Stimulated activated CD8-positive, alpha-beta memory T cell treated with anti-CD3 and anti-CD28 coated beads, Interleukin-7, amount 100 ng/mL, for 48 hours (primary cell): ENCODE data around the gene ABCA4.
"Not testable (repeated sequence)": the region's sequence is repeated elsewhere in the genome, so short reads cannot be mapped to it uniquely, and the experiment has no call there.

Experiments
- DNase-seq, 2 donors: peaks; one replicate each; pipeline ENCODE4 v3.0.0-alpha.2; 2020; ENCODE audit warnings: low read depth in 1 of 2; ENCODE audit errors: extremely low read depth in 1 of 2

ABCA4 gene

DNA sequence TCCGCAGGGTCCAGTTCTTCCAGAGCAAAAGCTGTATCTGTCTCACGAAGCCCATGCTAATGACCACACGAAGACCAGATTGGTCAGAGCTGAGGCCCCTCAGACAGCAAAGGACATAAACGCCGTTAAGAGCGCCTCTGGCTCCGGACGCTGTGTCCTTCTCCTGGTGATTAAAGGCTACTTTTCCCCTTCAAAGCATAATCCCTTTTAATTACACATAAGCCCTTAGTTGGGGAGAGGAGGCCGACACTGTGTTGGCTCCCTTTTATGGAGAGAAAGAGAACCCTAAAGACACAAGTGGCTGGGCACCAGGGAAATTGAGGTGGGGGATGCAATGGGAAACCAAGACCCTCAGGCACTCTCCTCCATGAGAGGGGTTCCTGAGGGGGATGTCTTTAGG, at the start of gene ABCA4:
TSS of gene ABCA4 (minus strand) at position 158 of the 400 bp plus-strand sequence. CDS start at position 55, 103 bp downstream.
- DNase-seq, result no peak

DNA sequence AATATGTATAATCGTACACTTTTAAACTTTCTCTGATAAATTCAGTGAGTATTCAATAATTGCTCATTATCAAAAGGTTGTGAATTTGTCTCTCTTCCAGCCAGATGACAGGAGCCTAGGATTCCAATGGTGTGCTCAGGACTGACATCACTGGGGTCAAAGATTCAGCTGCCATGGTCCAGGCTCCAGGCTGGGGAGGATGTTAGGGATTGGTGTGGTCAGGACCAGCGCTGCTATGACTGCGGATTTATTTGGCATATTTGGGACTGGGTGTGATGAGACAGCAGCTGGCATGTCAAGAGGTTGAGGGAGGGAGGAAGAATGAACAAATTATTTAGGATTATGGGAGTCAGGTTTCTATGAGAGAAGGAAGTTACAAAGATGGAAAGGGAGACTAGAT, 48.2 kb upstream of the ABCA4 start:
- no peak for DNase-seq

DNA sequence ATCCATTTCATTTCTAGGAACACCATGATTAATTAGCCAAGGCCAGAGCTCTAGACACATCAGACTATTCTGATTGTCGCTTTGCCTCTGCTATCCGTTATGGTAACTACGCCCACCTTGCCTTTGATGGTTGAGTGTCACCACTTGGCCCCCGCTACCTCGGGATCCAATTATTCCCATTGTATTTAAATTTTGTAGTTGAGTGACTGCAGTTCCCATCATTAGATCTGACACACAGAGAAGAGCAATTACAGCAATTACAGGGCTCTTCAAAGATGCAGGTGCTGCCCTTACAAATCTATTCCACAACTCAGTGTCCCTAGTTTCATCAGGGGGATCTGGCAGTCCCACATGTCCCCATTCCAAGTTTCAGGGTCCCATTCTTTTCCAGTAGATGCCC, 44.9 kb upstream of the ABCA4 start:
- no peak for DNase-seq

DNA sequence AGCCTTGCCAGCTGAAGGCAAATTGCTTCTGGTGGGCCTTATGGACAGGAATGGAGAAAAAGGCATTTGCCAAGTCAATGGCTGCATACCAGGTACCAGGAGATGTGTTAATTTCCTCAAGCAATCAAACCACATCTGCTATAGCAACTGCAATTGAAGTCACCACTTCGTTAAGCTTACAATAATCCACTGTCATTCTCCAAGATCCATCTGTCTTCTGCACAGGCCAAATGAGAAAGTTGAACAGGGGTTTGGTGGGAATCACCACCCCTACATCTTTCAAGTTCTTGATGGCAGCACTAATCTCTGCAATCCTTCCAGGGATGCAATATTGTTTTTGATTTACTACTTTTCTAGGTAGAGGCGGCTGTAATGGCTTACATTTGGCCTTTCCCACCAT, 43.9 kb upstream of the ABCA4 start:
- not testable (repeated sequence) for DNase-seq

DNA sequence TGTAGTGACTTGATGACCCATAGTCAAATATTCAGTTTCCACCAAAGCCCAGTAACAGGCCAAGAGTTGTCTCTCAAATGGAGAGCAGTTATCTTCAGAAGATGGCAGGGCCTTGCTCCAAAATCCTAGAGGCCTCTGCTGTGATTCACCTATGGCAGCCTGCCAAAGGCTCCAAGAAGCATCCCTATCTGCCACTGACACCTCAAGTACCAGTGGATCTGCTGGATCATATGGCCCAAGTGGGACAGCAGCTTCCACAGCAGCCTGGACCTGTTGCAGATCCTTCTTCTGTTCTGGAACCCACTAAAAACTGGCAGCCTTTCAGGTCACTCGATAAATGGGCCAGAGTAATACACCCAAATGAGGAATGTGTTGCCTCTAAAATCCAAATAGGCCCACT, 43.2 kb upstream of the ABCA4 start:
- not testable (repeated sequence) for DNase-seq

- DNase-seq, result not testable (repeated sequence)
These were observed 42.3 kb upstream of the ABCA4 start for GRCh38 chr1:94163249-94163648.

- DNase-seq, result no peak
These were observed 39.9 kb upstream of the ABCA4 start for GRCh38 chr1:94160811-94161210.

GRCh38 chr1:94156096-94156625, 35.2 kb upstream of the ABCA4 start:
- DNase-seq, result no peak

DNA sequence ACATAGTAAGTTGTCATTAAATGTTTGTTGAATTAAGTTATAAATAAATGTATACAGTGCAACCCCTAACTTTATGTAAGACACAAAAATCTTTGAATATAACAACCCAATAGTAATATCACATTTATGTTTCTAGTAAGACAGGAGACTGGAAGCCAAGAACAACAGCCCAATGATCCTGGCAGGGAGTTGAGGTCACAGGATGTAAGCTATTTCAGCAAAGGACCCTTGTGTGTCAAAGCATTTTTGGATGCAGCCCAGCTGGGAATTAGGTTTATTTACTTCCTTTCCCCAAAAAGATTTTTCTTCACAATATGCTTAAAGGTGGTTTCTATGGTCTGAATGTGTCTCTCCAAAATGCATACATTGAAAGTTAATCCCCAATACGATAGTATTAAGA, 34.0 kb upstream of the ABCA4 start:
- DNase-seq, result no peak

GRCh38 chr1:94153133-94153532, 32.2 kb upstream of the ABCA4 start:
- DNase-seq, result no peak

GRCh38 chr1:94149166-94149565, 28.2 kb upstream of the ABCA4 start:
- not testable (repeated sequence) for DNase-seq

DNA sequence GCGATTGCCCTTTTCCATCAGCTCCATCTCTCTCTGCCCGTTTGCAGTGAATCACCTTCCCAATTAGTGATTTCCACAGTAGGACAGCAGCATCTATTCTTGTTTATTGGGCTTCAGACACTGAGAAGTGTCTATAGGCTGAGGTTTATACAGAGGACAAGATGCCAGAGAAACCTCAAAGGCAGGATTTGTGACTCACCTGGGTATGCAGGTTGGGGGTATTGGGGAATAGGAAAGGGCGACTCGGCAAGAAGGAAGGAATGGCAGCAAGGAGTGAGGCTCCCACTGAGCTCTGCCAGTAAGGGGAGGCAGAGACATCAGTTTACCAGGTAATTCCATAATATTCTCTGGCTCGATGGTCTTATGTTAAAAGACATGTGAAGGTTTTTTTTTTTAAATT, 25.3 kb upstream of the ABCA4 start:
- no peak for DNase-seq

DNA sequence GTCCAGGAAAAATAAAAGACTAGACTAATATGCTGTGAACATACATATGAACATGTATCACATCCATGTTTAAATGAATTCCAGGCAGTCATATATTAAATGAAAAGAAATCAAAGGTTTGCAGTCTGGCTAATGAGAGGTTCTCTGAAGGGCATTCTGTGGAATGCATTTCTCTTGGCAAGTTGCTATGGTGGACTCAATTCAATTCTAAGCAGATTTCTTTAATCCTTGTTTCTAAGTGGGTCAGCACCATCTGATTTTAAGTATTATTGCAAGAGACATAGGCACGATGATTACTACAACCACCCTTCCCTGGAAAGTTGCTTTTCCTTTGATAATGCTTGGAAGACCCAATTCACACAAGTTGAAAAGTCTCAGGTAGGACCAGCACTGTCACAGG, 23.9 kb upstream of the ABCA4 start:
- no peak for DNase-seq

GRCh38 chr1:94143809-94144176, 22.8 kb upstream of the ABCA4 start:
- DNase-seq, result no peak

- no peak for DNase-seq
These were observed 22.3 kb upstream of the ABCA4 start for GRCh38 chr1:94143173-94143808.

GRCh38 chr1:94142583-94142982, 21.6 kb upstream of the ABCA4 start:
- no peak for DNase-seq

GRCh38 chr1:94142022-94142421, 21.1 kb upstream of the ABCA4 start:
- DNase-seq, result no peak

DNA sequence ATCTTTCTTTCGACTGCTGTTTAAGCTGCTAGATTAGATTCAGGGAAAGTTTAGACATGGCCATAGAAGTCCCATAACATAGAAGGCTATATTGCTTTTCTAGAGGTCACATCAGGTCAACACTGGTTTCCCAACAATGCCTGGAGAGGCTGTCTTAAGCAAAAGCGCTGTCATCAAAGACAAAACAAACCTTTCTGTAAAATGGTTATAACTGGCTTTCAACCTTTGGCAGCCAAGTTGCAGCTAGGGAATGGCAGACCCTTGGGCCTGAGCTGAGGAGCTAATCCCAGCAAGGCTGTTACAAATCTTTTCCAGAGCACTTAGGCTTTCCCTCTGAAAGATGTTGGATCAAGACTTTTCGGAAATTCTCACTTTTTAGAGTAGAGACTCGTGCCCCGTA, 11.2 kb upstream of the ABCA4 start:
- no peak for DNase-seq

GRCh38 chr1:94130851-94131595, 10.1 kb upstream of the ABCA4 start:
- DNase-seq, result no peak

GRCh38 chr1:94126651-94127050, 5.7 kb upstream of the ABCA4 start:
- no peak for DNase-seq

DNA sequence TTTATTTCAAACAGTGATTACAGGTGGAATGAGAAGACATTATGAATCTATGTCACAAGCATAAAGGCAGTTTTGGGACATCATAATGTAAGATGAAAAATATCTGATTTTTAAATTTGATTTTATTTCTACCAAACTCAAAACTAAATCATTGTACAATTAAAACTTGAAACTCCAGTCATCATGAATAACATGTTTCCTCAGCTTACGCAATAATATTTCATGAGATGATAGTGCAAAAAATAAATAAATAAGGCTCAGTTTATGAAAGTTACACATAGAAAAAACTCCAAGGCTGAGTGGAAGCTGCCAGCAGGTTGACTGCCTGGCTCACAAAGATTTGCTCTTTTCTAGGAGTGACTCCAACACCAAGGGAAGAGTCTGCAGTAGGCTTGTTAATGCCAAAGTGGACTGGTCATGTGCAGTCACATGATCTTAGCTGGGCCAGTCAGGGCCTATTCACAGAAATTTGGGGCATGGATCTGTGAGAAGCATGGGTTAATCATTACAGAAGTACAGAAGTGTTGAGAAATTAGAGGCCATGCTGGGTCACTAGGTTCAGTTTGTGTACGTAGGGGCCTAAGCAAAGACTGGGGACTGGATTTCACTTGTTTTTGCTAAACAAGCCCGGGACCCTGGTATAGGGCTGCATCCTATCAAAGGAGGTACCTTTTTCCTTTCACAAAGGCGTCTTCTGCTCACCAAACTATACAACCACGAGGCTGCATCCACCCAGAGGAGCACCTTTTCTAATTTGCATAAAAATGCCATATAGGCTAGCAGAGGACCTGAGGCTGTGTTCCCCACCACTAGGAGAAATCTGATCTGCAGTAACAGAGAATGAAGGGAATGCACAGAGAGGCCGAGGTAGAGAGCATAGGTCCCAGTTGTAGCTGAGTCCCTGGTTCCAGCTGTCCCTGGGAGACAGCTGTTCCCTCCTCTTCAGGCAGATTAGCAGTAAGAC, 4.9 kb upstream of the ABCA4 start:
- DNase-seq, result no peak
